Prostate gland (tissue), 2 donors: ENCODE measurements around the gene SLC16A10.

Experiments used
- CTCF ChIP-seq, 4 experiments: fragments of 200-600 bp in 2 of 4; fragments of 450-650 bp in 2 of 4; sonication (generic) in 2 of 4; IDR thresholded peaks; 1 replicate in 3 of 4; 2 replicates in 1 of 4; pipeline ENCODE4 v1.5.1; 2016 to 2019; ENCODE audit warnings: antibody characterized with exemption in 4 of 4, mild to moderate bottlenecking in 2 of 4, moderate library complexity in 2 of 4
- POLR2A ChIP-seq: fragments of 450-650 bp; IDR thresholded peaks from one replicate; pipeline ENCODE4 v1.6.1; 2016; ENCODE audit warnings: antibody characterized with exemption, mild to moderate bottlenecking
- POLR2AphosphoS5 ChIP-seq: sonication (generic); formaldehyde crosslinking; IDR thresholded peaks from one replicate; pipeline ENCODE4 v1.6.1; 2017; ENCODE audit warnings: antibody characterized with exemption

- TF ChIP-seq CTCF (IDR thresholded peaks at IDR 0.05) (no peak), POLR2AphosphoS5 (no peak), POLR2A (no peak)
These were observed 14.7 kb downstream of the SLC16A10 start for GRCh38 chr6:111101987-111102386.
